Prostate gland (tissue), 2 donors: Measurements from ENCODE around the gene ITPRID1.

Experiments
- CTCF ChIP-seq, 4 experiments: fragments of 200-600 bp in 2 of 4; fragments of 450-650 bp in 2 of 4; sonication (generic) in 2 of 4; IDR thresholded peaks; 1 replicate in 3 of 4; 2 replicates in 1 of 4; pipeline ENCODE4 v1.5.1; 2016 to 2019; ENCODE audit warnings: antibody characterized with exemption in 4 of 4, mild to moderate bottlenecking in 2 of 4, moderate library complexity in 2 of 4
- POLR2A ChIP-seq: fragments of 450-650 bp; IDR thresholded peaks from one replicate; pipeline ENCODE4 v1.6.1; 2016; ENCODE audit warnings: antibody characterized with exemption, mild to moderate bottlenecking

- TF ChIP-seq POLR2A (no peak), CTCF (IDR thresholded peaks at IDR 0.05) (no peak)
Measured at GRCh38 chr7:31487476-31487875, 26.4 kb upstream of the ITPRID1 start.
